ENCODE data around the gene MCF2L2.
"Not testable (repeated sequence)": the region's sequence is repeated elsewhere in the genome, so short reads cannot be mapped to it uniquely, and the experiment has no call there.

MCF2L2 gene

DNA sequence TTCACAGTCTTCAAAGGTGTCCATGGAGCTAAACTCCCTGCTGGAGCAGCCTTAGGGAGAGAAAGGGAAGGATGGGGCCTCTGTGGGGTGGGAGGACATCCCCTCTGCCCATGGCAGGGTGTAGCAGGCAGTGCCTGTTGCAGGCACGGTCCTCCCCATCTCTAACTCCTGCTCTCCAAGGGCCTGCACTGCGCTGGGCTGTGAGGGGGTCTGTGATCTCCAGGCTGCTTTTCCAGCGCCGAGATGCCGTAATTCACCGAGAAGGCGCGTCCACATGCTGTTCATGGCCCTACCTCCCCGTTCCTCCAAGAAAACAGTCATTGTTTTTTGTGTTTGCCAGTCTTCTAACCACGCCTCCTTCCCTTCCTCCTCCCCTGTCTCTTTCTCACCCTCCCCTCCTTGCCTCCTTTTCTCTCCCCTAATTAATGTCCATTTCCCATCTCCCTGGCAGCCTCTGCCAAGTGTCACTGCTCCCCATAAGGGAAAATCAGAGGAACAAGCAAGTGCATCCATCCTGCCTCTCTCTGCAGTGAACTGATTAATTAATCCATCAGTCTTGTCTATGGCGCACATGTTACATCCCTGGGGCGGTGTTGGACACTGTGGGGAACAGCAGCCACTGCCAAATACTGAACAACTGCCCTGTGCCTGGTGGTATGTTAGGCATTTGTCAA, 248.2 kb downstream of the MCF2L2 start:
- no peak overlapping the region for H3K4me3 ChIP-seq (ENCODE audit: low read length)
- TF ChIP-seq CTCF (conservative IDR thresholded peaks at IDR 0.05; ENCODE audit: low read depth, low read length): no peak

GRCh38 chr3:183179550-183179908, 248.9 kb downstream of the MCF2L2 start:
- peak overlapping the region; percentile 54 for H3K4me3 ChIP-seq (ENCODE audit: low read length)
- DNase-seq (ENCODE audit: low read depth): not testable (repeated sequence)

More for the DNA sequence above, 248.2 kb downstream of the MCF2L2 start:
- DNase-seq (ENCODE audit: low read depth): no peak

DNA sequence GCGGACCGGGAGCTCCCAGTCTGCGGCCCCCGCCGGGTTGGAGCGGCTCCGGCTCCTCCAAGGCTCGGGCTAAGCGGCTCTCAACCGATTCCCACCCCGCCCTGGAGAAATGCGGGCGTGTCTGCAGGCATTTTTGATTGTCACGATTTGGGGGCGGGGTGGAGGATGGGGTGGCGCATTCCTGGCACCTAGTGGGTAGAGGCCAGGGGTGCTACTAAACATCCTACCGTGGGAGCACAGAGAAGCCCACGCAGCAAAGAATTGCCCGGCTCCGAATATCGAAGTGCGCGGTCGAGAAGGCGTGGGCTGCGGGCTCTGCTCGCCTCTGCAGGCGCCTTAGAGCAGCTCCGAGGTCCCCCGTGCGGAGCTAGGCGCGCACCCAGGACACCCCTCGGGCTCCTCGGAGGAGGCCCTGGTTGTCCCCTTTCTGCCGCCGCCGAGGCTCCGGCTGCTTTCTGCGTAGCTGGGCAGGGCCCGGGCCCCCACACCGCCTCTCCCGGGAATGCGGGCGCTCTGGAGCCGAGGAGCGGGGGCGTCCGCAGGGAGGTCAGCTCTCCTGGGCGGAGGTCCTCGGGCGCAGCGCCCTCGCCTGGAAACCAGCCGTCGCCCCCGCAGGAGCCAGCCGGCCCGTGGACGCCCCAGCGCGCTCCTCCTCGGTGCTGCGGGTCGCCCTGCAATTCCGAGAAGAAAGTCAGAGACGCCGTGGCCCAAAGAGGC, 249.4 kb downstream of the MCF2L2 start:
- TF ChIP-seq CTCF (conservative IDR thresholded peaks at IDR 0.05; ENCODE audit: low read depth, low read length): peak; percentile 22
- no peak for DNase-seq (ENCODE audit: low read depth)
- peak overlapping the region; percentile 54 for H3K4me3 ChIP-seq (ENCODE audit: low read length)

GRCh38 chr3:183178512-183178832, 249.9 kb downstream of the MCF2L2 start:
- H3K4me3 ChIP-seq (ENCODE audit: low read length): peak overlapping the region; percentile 54
- DNase-seq (ENCODE audit: low read depth): no peak
- TF ChIP-seq CTCF (conservative IDR thresholded peaks at IDR 0.05; ENCODE audit: low read depth, low read length): no peak

DNA sequence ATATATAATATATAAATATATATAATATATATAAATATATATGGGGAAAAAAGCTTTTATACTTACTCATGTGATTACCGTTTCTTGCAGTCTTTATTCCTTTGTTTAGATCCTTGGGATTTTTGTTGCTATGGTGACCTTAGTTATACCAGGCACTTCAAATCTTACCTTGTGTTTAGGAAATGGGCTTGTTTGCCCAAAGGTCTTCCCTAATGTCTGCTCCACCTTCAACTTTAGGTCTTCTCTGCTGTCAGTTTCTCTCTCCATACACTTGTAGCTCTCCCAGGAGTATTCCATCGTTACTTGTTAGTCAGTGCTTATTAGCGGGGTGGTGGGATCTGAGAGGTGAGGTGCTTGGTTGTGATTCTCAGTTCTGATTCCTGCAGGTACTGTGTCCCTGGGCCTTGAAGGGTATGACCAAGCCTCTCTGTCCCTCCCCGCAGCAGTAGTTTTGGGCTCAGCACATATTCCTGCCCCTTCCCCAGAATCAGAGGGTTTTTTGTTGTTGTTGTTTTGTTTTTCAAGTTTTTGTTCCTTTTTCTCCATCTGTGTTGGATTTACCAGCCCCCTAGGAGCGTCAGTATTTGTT, 256.3 kb downstream of the MCF2L2 start:
- no peak for DNase-seq (ENCODE audit: low read depth)
- no peak for TF ChIP-seq CTCF (conservative IDR thresholded peaks at IDR 0.05; ENCODE audit: low read depth, low read length)
- H3K4me3 ChIP-seq (ENCODE audit: low read length): no peak overlapping the region

DNA sequence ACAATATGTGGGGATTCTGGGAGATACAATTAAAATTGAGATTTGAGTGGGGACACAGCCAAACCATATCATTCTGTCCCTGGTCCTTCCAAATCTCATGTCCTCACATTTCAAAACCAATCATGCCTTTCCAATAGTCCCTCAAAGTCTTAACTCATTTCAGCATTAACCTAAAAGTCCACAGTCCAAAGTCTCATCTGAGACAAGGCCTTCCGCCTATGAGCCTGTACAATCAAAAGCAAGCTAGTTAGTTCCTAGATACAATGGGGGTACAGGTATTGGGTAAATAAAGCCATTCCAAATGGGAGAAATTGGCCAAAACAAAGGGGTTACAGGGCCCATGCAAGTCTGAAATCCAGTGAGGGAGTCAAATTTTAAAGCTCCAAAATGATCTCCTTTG, 260.4 kb downstream of the MCF2L2 start:
- not testable (repeated sequence) for DNase-seq (ENCODE audit: low read depth); H3K4me3 ChIP-seq (ENCODE audit: low read length)

DNA sequence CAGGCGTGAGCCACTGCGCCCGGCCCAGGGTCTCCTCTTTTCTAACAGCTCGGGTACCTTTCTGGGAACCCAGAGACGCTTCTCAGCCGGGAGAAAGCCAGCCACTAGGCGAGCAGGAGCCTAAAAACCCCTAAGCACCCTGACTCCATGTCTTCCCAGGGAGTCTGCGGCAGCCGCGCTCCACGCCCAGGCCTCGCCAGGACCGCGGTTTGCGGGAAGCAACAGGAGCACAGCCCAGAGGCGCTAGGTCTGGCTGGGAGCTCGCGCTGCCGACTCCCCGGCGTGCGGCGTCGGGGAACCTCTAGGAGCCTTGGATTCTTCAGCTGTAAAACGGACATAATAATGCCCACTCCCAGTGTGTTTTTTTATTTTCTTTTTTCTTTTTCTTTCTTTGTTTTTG, 264.9 kb downstream of the MCF2L2 start:
- H3K4me3 ChIP-seq (ENCODE audit: low read length): no peak overlapping the region
- DNase-seq (ENCODE audit: low read depth): no peak
- TF ChIP-seq CTCF (conservative IDR thresholded peaks at IDR 0.05; ENCODE audit: low read depth, low read length): no peak
